ENCODE measurements around the gene NUP58. TPM values are rescaled to one million over a fixed set of nuclear protein-coding genes. Genes with fewer than 3 reads are reported as not detected.

NUP58 gene
- 61.4 and 77.5 TPM in 2 replicates for total RNA-seq (2014; rRNA removed; shearing (Covaris generic))

- peak; percentile 85 for DNase-seq
- H3K27me3 ChIP-seq (ENCODE audit: control insufficient read depth, insufficient read depth, low read length) = no peaks in the 10 kb centered on the region; the same call in 1 of the 2 replicates
- peaks cover 2% of the 10 kb centered on the region; the same call in 1 of the 2 replicates for H3K36me3 ChIP-seq (replicated peaks; ENCODE audit: control insufficient read depth, insufficient read depth, low read length)
- peak within 1 kb of the TSS; percentile 88 for H3K4me3 ChIP-seq (ENCODE audit: insufficient read depth, low read depth, low read length)
These were observed at the start of gene NUP58 for GRCh38 chr13:25301347-25302113. NUP58 (plus strand) TSS chr13:25301625; CDS start chr13:25301774, 149 bp downstream.

- Histone ChIP-seq H3K4me3 (ENCODE audit: insufficient read depth, low read depth, low read length) (no peak overlapping the region), H3K36me3 (replicated peaks; ENCODE audit: control insufficient read depth, insufficient read depth, low read length) (no peaks in the 10 kb centered on the region; the same call in 1 of the 2 replicates), H3K27me3 (ENCODE audit: control insufficient read depth, insufficient read depth, low read length) (no peaks in the 10 kb centered on the region)
- DNase-seq = no peak
These were observed 49.2 kb upstream of the NUP58 start for GRCh38 chr13:25252225-25252624.

GRCh38 chr13:25252752-25253151 lies 48.7 kb upstream of the NUP58 start:
- H3K36me3 ChIP-seq (replicated peaks; ENCODE audit: control insufficient read depth, insufficient read depth, low read length) = no peaks in the 10 kb centered on the region; the same call in 1 of the 2 replicates
- H3K27me3 ChIP-seq (ENCODE audit: control insufficient read depth, insufficient read depth, low read length) = no peaks in the 10 kb centered on the region
- H3K4me3 ChIP-seq (ENCODE audit: insufficient read depth, low read depth, low read length) = no peak overlapping the region
- no peak for DNase-seq

GRCh38 chr13:25253702-25254101 lies 47.7 kb upstream of the NUP58 start:
- no peak for DNase-seq
- no peaks in the 10 kb centered on the region; the same call in 1 of the 2 replicates for H3K36me3 ChIP-seq (replicated peaks; ENCODE audit: control insufficient read depth, insufficient read depth, low read length)
- H3K4me3 ChIP-seq (ENCODE audit: insufficient read depth, low read depth, low read length) = no peak overlapping the region
- H3K27me3 ChIP-seq (ENCODE audit: control insufficient read depth, insufficient read depth, low read length) = no peaks in the 10 kb centered on the region

GRCh38 chr13:25262261-25262660 lies 39.2 kb upstream of the NUP58 start:
- H3K27me3 ChIP-seq (ENCODE audit: control insufficient read depth, insufficient read depth, low read length) = no peaks in the 10 kb centered on the region
- peaks cover 1% of the 10 kb centered on the region for H3K36me3 ChIP-seq (replicated peaks; ENCODE audit: control insufficient read depth, insufficient read depth, low read length)
- H3K4me3 ChIP-seq (ENCODE audit: insufficient read depth, low read depth, low read length) = no peak overlapping the region
- DNase-seq = no peak

GRCh38 chr13:25266706-25267105 lies 34.7 kb upstream of the NUP58 start:
- peaks cover 1% of the 10 kb centered on the region for H3K36me3 ChIP-seq (replicated peaks; ENCODE audit: control insufficient read depth, insufficient read depth, low read length)
- H3K4me3 ChIP-seq (ENCODE audit: insufficient read depth, low read depth, low read length) = no peak overlapping the region
- DNase-seq = no peak
- H3K27me3 ChIP-seq (ENCODE audit: control insufficient read depth, insufficient read depth, low read length) = no peaks in the 10 kb centered on the region

GRCh38 chr13:25267715-25268114 lies 33.7 kb upstream of the NUP58 start:
- Histone ChIP-seq H3K27me3 (ENCODE audit: control insufficient read depth, insufficient read depth, low read length) (no peaks in the 10 kb centered on the region), H3K4me3 (ENCODE audit: insufficient read depth, low read depth, low read length) (no peak overlapping the region), H3K36me3 (replicated peaks; ENCODE audit: control insufficient read depth, insufficient read depth, low read length) (peaks cover 1% of the 10 kb centered on the region)
- DNase-seq = no peak

- DNase-seq = no peak
- Histone ChIP-seq H3K4me3 (ENCODE audit: insufficient read depth, low read depth, low read length) (no peak overlapping the region), H3K36me3 (replicated peaks; ENCODE audit: control insufficient read depth, insufficient read depth, low read length) (peaks cover 1% of the 10 kb centered on the region), H3K27me3 (ENCODE audit: control insufficient read depth, insufficient read depth, low read length) (no peaks in the 10 kb centered on the region)
These were observed 32.9 kb upstream of the NUP58 start for GRCh38 chr13:25268561-25268960.

- no peaks in the 10 kb centered on the region for H3K36me3 ChIP-seq (replicated peaks; ENCODE audit: control insufficient read depth, insufficient read depth, low read length)
These were observed 24.7 kb upstream of the NUP58 start for GRCh38 chr13:25276748-25277147.

GRCh38 chr13:25280396-25280795 lies 21.0 kb upstream of the NUP58 start:
- no peak overlapping the region for H3K4me3 ChIP-seq (ENCODE audit: insufficient read depth, low read depth, low read length)
- H3K36me3 ChIP-seq (replicated peaks; ENCODE audit: control insufficient read depth, insufficient read depth, low read length) = no peaks in the 10 kb centered on the region
- no peak for DNase-seq
- H3K27me3 ChIP-seq (ENCODE audit: control insufficient read depth, insufficient read depth, low read length) = no peaks in the 10 kb centered on the region

More at GRCh38 chr13:25276748-25277147, 24.7 kb upstream of the NUP58 start:
- no peak overlapping the region for H3K4me3 ChIP-seq (ENCODE audit: insufficient read depth, low read depth, low read length)
- no peak for DNase-seq
- H3K27me3 ChIP-seq (ENCODE audit: control insufficient read depth, insufficient read depth, low read length) = no peaks in the 10 kb centered on the region

GRCh38 chr13:25281193-25281934 lies 20.1 kb upstream of the NUP58 start:
- no peak overlapping the region for H3K4me3 ChIP-seq (ENCODE audit: insufficient read depth, low read depth, low read length)
- no peaks in the 10 kb centered on the region for H3K36me3 ChIP-seq (replicated peaks; ENCODE audit: control insufficient read depth, insufficient read depth, low read length)
- H3K27me3 ChIP-seq (ENCODE audit: control insufficient read depth, insufficient read depth, low read length) = no peaks in the 10 kb centered on the region
- no peak for DNase-seq

- H3K27me3 ChIP-seq (ENCODE audit: control insufficient read depth, insufficient read depth, low read length) = peaks cover 1% of the 10 kb centered on the region; the same call in 1 of the 2 replicates
- H3K4me3 ChIP-seq (ENCODE audit: insufficient read depth, low read depth, low read length) = no peak overlapping the region
- no peak for DNase-seq
- H3K36me3 ChIP-seq (replicated peaks; ENCODE audit: control insufficient read depth, insufficient read depth, low read length) = no peaks in the 10 kb centered on the region
These were observed 19.5 kb upstream of the NUP58 start for GRCh38 chr13:25281935-25282332.

GRCh38 chr13:25286308-25286968 lies 15.0 kb upstream of the NUP58 start:
- peak; percentile 19 for DNase-seq
- H3K4me3 ChIP-seq (ENCODE audit: insufficient read depth, low read depth, low read length) = peak overlapping the region; percentile 86
- H3K36me3 ChIP-seq (replicated peaks; ENCODE audit: control insufficient read depth, insufficient read depth, low read length) = no peaks in the 10 kb centered on the region
- H3K27me3 ChIP-seq (ENCODE audit: control insufficient read depth, insufficient read depth, low read length) = peaks cover 1% of the 10 kb centered on the region; the same call in 1 of the 2 replicates
